ENCODE results near the gene CABLES1.
"Not testable (repeated sequence)": the region's sequence is repeated elsewhere in the genome, so short reads cannot be mapped to it uniquely, and the experiment has no call there.

Gene CABLES1

GRCh38 chr18:23239885-23240608, 104.8 kb downstream of the CABLES1 start:
- no peak for DNase-seq (ENCODE audit: insufficient read length, low spot score)
- FAIRE-seq = no peak
- no peak for TF ChIP-seq POLR2A (IDR thresholded peaks at IDR 0.05; ENCODE audit: low read depth, low read length)

- DNase-seq (ENCODE audit: insufficient read length, low spot score) = no peak
- no peak for FAIRE-seq
- TF ChIP-seq POLR2A (IDR thresholded peaks at IDR 0.05; ENCODE audit: low read depth, low read length) = no peak
These were observed 105.3 kb downstream of the CABLES1 start for GRCh38 chr18:23240609-23240930.

GRCh38 chr18:23241833-23242496, 106.7 kb downstream of the CABLES1 start:
- DNase-seq (ENCODE audit: insufficient read length, low spot score); FAIRE-seq: not testable (repeated sequence)

GRCh38 chr18:23243178-23243577, 107.9 kb downstream of the CABLES1 start:
- DNase-seq (ENCODE audit: insufficient read length, low spot score) = no peak
- TF ChIP-seq POLR2A (IDR thresholded peaks at IDR 0.05; ENCODE audit: low read depth, low read length) = no peak
- no peak for FAIRE-seq

- FAIRE-seq (no peak), DNase-seq (ENCODE audit: insufficient read length, low spot score) (no peak)
- no peak for TF ChIP-seq POLR2A (IDR thresholded peaks at IDR 0.05; ENCODE audit: low read depth, low read length)
These were observed 108.5 kb downstream of the CABLES1 start for GRCh38 chr18:23243816-23244215.

GRCh38 chr18:23244401-23244800, 109.1 kb downstream of the CABLES1 start:
- DNase-seq (ENCODE audit: insufficient read length, low spot score) = no peak
- no peak for TF ChIP-seq POLR2A (IDR thresholded peaks at IDR 0.05; ENCODE audit: low read depth, low read length)
- FAIRE-seq = no peak

GRCh38 chr18:23245461-23245860, 110.2 kb downstream of the CABLES1 start:
- DNase-seq (ENCODE audit: insufficient read length, low spot score) (no peak), FAIRE-seq (no peak)
- TF ChIP-seq POLR2A (IDR thresholded peaks at IDR 0.05; ENCODE audit: low read depth, low read length) = no peak

GRCh38 chr18:23247331-23247730, 112.0 kb downstream of the CABLES1 start:
- DNase-seq (ENCODE audit: insufficient read length, low spot score) (no peak), FAIRE-seq (no peak)
- no peak for TF ChIP-seq POLR2A (IDR thresholded peaks at IDR 0.05; ENCODE audit: low read depth, low read length)

- DNase-seq (ENCODE audit: insufficient read length, low spot score) (no peak), FAIRE-seq (no peak)
- no peak for TF ChIP-seq POLR2A (IDR thresholded peaks at IDR 0.05; ENCODE audit: low read depth, low read length)
These were observed 112.6 kb downstream of the CABLES1 start for GRCh38 chr18:23247896-23248295.

GRCh38 chr18:23248826-23249225, 113.5 kb downstream of the CABLES1 start:
- no peak for TF ChIP-seq POLR2A (IDR thresholded peaks at IDR 0.05; ENCODE audit: low read depth, low read length)
- no peak for FAIRE-seq
- DNase-seq (ENCODE audit: insufficient read length, low spot score) = no peak

- DNase-seq (ENCODE audit: insufficient read length, low spot score) (no peak), FAIRE-seq (no peak)
- TF ChIP-seq POLR2A (IDR thresholded peaks at IDR 0.05; ENCODE audit: low read depth, low read length) = no peak
These were observed 114.1 kb downstream of the CABLES1 start for GRCh38 chr18:23249348-23249747.

- FAIRE-seq (no peak), DNase-seq (ENCODE audit: insufficient read length, low spot score) (no peak)
- no peak for TF ChIP-seq POLR2A (IDR thresholded peaks at IDR 0.05; ENCODE audit: low read depth, low read length)
These were observed 115.8 kb downstream of the CABLES1 start for GRCh38 chr18:23250893-23251656.

GRCh38 chr18:23253630-23254029, 118.3 kb downstream of the CABLES1 start:
- FAIRE-seq = no peak
- TF ChIP-seq POLR2A (IDR thresholded peaks at IDR 0.05; ENCODE audit: low read depth, low read length) = no peak
- no peak for DNase-seq (ENCODE audit: insufficient read length, low spot score)

GRCh38 chr18:23257137-23257536, 121.9 kb downstream of the CABLES1 start:
- TF ChIP-seq POLR2A (IDR thresholded peaks at IDR 0.05; ENCODE audit: low read depth, low read length) = no peak
- DNase-seq (ENCODE audit: insufficient read length, low spot score) (no peak), FAIRE-seq (no peak)
